ENCODE data around the gene ZXDA.
"Not testable (repeated sequence)": the region's sequence is repeated elsewhere in the genome, so short reads cannot be mapped to it uniquely, and the experiment has no call there.

ZXDA gene

GRCh38 chrX:57918750-57919436, 8.6 kb upstream of the ZXDA start:
- TF ChIP-seq EZH2 (IDR thresholded peaks at IDR 0.05) (no peak), POLR2AphosphoS5 (IDR thresholded peaks at IDR 0.05; ENCODE audit: borderline replicate concordance, low read depth, low read length) (no peak), FOXP2 (optimal IDR thresholded peaks at IDR 0.05; ENCODE audit: control extremely low read depth, extremely low read length, insufficient read depth) (no peak)
- H3K9ac ChIP-seq (ENCODE audit: insufficient read length): no peak overlapping the region
- no peak overlapping the region for H3K4me3 ChIP-seq
- no peaks in the 10 kb centered on the region for H3K9me3 ChIP-seq (ENCODE audit: low read depth, low read length)
- H3K36me3 ChIP-seq (ENCODE audit: insufficient read depth, low read length): no peaks in the 10 kb centered on the region
- DNase-seq (ENCODE audit: low read depth, low spot score): no peak
- no peak overlapping the region for H3K27ac ChIP-seq

- Histone ChIP-seq H3K4me3 (no peak overlapping the region), H3K9ac (ENCODE audit: insufficient read length) (no peak overlapping the region), H3K27ac (no peak overlapping the region), H3K36me3 (ENCODE audit: insufficient read depth, low read length) (no peaks in the 10 kb centered on the region), H3K9me3 (ENCODE audit: low read depth, low read length) (no peaks in the 10 kb centered on the region)
- DNase-seq (ENCODE audit: low read depth, low spot score): no peak
- TF ChIP-seq FOXP2 (optimal IDR thresholded peaks at IDR 0.05; ENCODE audit: control extremely low read depth, extremely low read length, insufficient read depth): no peak
- no peak for TF ChIP-seq POLR2AphosphoS5 (IDR thresholded peaks at IDR 0.05; ENCODE audit: borderline replicate concordance, low read depth, low read length)
- no peak for TF ChIP-seq EZH2 (IDR thresholded peaks at IDR 0.05)
These were observed 5.4 kb upstream of the ZXDA start for GRCh38 chrX:57915680-57916079.

- not testable (repeated sequence) for H3K27ac ChIP-seq; H3K36me3 ChIP-seq (ENCODE audit: insufficient read depth, low read length); DNase-seq (ENCODE audit: low read depth, low spot score); H3K9me3 ChIP-seq (ENCODE audit: low read depth, low read length)
- Histone ChIP-seq H3K9ac (ENCODE audit: insufficient read length) (peak overlapping the region; percentile 67), H3K4me3 (peak overlapping the region; percentile 64)
These were observed 517 bp downstream of the ZXDA start for GRCh38 chrX:57909595-57910286.

GRCh38 chrX:57908972-57909594, 1.2 kb downstream of the ZXDA start:
- H3K4me3 ChIP-seq: peak overlapping the region; percentile 64
- not testable (repeated sequence) for DNase-seq (ENCODE audit: low read depth, low spot score); H3K36me3 ChIP-seq (ENCODE audit: insufficient read depth, low read length); H3K9me3 ChIP-seq (ENCODE audit: low read depth, low read length); H3K9ac ChIP-seq (ENCODE audit: insufficient read length); H3K27ac ChIP-seq

GRCh38 chrX:57906790-57907189, 3.5 kb downstream of the ZXDA start:
- no peak for DNase-seq (ENCODE audit: low read depth, low spot score)
- TF ChIP-seq FOXP2 (optimal IDR thresholded peaks at IDR 0.05; ENCODE audit: control extremely low read depth, extremely low read length, insufficient read depth): no peak
- no peak for TF ChIP-seq EZH2 (IDR thresholded peaks at IDR 0.05)
- TF ChIP-seq POLR2AphosphoS5 (IDR thresholded peaks at IDR 0.05; ENCODE audit: borderline replicate concordance, low read depth, low read length): no peak
- H3K9ac ChIP-seq (ENCODE audit: insufficient read length): no peak overlapping the region
- no peaks in the 10 kb centered on the region for H3K36me3 ChIP-seq (ENCODE audit: insufficient read depth, low read length)
- H3K9me3 ChIP-seq (ENCODE audit: low read depth, low read length): no peaks in the 10 kb centered on the region
- peak overlapping the region; percentile 51 for H3K4me3 ChIP-seq
- H3K27ac ChIP-seq: no peak overlapping the region

GRCh38 chrX:57905141-57905540, 5.1 kb downstream of the ZXDA start:
- DNase-seq (ENCODE audit: low read depth, low spot score): no peak
- Histone ChIP-seq H3K36me3 (ENCODE audit: insufficient read depth, low read length) (no peaks in the 10 kb centered on the region), H3K4me3 (peak overlapping the region; percentile 63; the same call in 1 of the 2 replicates), H3K27ac (0 out of 2 replicates have a peak overlapping the region, but pooled peaks have one; percentile 42), H3K9me3 (ENCODE audit: low read depth, low read length) (no peaks in the 10 kb centered on the region), H3K9ac (ENCODE audit: insufficient read length) (no peak overlapping the region)
- TF ChIP-seq EZH2 (IDR thresholded peaks at IDR 0.05) (no peak), FOXP2 (optimal IDR thresholded peaks at IDR 0.05; ENCODE audit: control extremely low read depth, extremely low read length, insufficient read depth) (no peak), POLR2AphosphoS5 (IDR thresholded peaks at IDR 0.05; ENCODE audit: borderline replicate concordance, low read depth, low read length) (no peak)

GRCh38 chrX:57904176-57904880, 5.9 kb downstream of the ZXDA start:
- no peak for DNase-seq (ENCODE audit: low read depth, low spot score)
- H3K4me3 ChIP-seq: no peak overlapping the region
- no peaks in the 10 kb centered on the region for H3K36me3 ChIP-seq (ENCODE audit: insufficient read depth, low read length)
- TF ChIP-seq POLR2AphosphoS5 (IDR thresholded peaks at IDR 0.05; ENCODE audit: borderline replicate concordance, low read depth, low read length) (no peak), EZH2 (IDR thresholded peaks at IDR 0.05) (no peak), FOXP2 (optimal IDR thresholded peaks at IDR 0.05; ENCODE audit: control extremely low read depth, extremely low read length, insufficient read depth) (no peak)
- H3K27ac ChIP-seq: no peak overlapping the region
- H3K9me3 ChIP-seq (ENCODE audit: low read depth, low read length): no peaks in the 10 kb centered on the region
- no peak overlapping the region for H3K9ac ChIP-seq (ENCODE audit: insufficient read length)

GRCh38 chrX:57902633-57903032, 7.6 kb downstream of the ZXDA start:
- no peak overlapping the region for H3K9ac ChIP-seq (ENCODE audit: insufficient read length)
- no peak overlapping the region for H3K4me3 ChIP-seq
- TF ChIP-seq EZH2 (IDR thresholded peaks at IDR 0.05): no peak
- TF ChIP-seq FOXP2 (optimal IDR thresholded peaks at IDR 0.05; ENCODE audit: control extremely low read depth, extremely low read length, insufficient read depth): no peak
- TF ChIP-seq POLR2AphosphoS5 (IDR thresholded peaks at IDR 0.05; ENCODE audit: borderline replicate concordance, low read depth, low read length): no peak
- H3K9me3 ChIP-seq (ENCODE audit: low read depth, low read length): no peaks in the 10 kb centered on the region
- no peaks in the 10 kb centered on the region for H3K36me3 ChIP-seq (ENCODE audit: insufficient read depth, low read length)
- no peak overlapping the region for H3K27ac ChIP-seq
- no peak for DNase-seq (ENCODE audit: low read depth, low spot score)
